ENCODE data around the gene VTCN1. TPM values are rescaled to one million over a fixed set of nuclear protein-coding genes. Genes with fewer than 3 reads are reported as not detected.
A peak's percentile ranks its signal among the peaks of the same experiment; 100 is the strongest.

VTCN1 gene
- total RNA-seq, 6 experiments from 2014 or later: 0.28 to 0.89 (median 0.39) TPM; not detected in 1

- no peaks in the 10 kb centered on the region for H3K4me1 ChIP-seq
- 59% methylated on average over 5 of the region's 6 CpGs for WGBS (ENCODE audit: insufficient coverage, low coverage, low lambda C conversion rate, missing lambda C conversion rate)
- no peak overlapping the region for H3K4me3 ChIP-seq
- H3K9me3 ChIP-seq: no peaks in the 10 kb centered on the region
- TF ChIP-seq POLR2A (IDR thresholded peaks at IDR 0.05) (no peak), CTCF (IDR thresholded peaks at IDR 0.05) (no peak)
- intact Hi-C loops (cut with DNase I): no loop called here
- H3K27me3 ChIP-seq: no peaks in the 10 kb centered on the region
- no peak overlapping the region for H3K27ac ChIP-seq
- H3K36me3 ChIP-seq: no peaks in the 10 kb centered on the region
- no peak for DNase-seq
- no peak for ATAC-seq
Observed at GRCh38 chr1:117173691-117174090, 37.0 kb downstream of the VTCN1 start.

- Histone ChIP-seq H3K36me3 (no peaks in the 10 kb centered on the region), H3K27me3 (no peaks in the 10 kb centered on the region), H3K9me3 (no peaks in the 10 kb centered on the region), H3K4me3 (no peak overlapping the region), H3K4me1 (no peaks in the 10 kb centered on the region), H3K27ac (no peak overlapping the region)
- intact Hi-C loops (cut with DNase I): no loop called here
- WGBS (ENCODE audit: insufficient coverage, low coverage, low lambda C conversion rate, missing lambda C conversion rate): 95% methylated on average over 8 of the region's 10 CpGs
- TF ChIP-seq CTCF (IDR thresholded peaks at IDR 0.05) (no peak), POLR2A (IDR thresholded peaks at IDR 0.05) (no peak)
- DNase-seq (no peak), ATAC-seq (no peak)
Observed at GRCh38 chr1:117173006-117173405, 37.7 kb downstream of the VTCN1 start.

- intact Hi-C loops (cut with DNase I): no loop called here
- H3K36me3 ChIP-seq: no peaks in the 10 kb centered on the region
- no peaks in the 10 kb centered on the region for H3K27me3 ChIP-seq
- H3K4me1 ChIP-seq: no peaks in the 10 kb centered on the region
- ATAC-seq (peak; percentile 67 to 99 (median 86)), DNase-seq (peak; percentile 73 to 89 (median 80))
- H3K4me3 ChIP-seq: no peak overlapping the region
- WGBS (ENCODE audit: insufficient coverage, low coverage, low lambda C conversion rate, missing lambda C conversion rate): 37% methylated on average over 13 of the region's 18 CpGs
- no peak overlapping the region for H3K27ac ChIP-seq
- TF ChIP-seq POLR2A (IDR thresholded peaks at IDR 0.05) (no peak), CTCF (IDR thresholded peaks at IDR 0.05) (no peak)
- no peaks in the 10 kb centered on the region for H3K9me3 ChIP-seq
Observed at GRCh38 chr1:117171900-117172511, 38.7 kb downstream of the VTCN1 start.

- Histone ChIP-seq H3K9me3 (no peaks in the 10 kb centered on the region), H3K36me3 (no peaks in the 10 kb centered on the region), H3K27me3 (no peaks in the 10 kb centered on the region), H3K4me3 (no peak overlapping the region), H3K4me1 (no peaks in the 10 kb centered on the region), H3K27ac (no peak overlapping the region)
- intact Hi-C loops (cut with DNase I): no loop called here
- TF ChIP-seq POLR2A (IDR thresholded peaks at IDR 0.05) (no peak), CTCF (IDR thresholded peaks at IDR 0.05) (no peak)
- no peak for ATAC-seq
- DNase-seq: no peak
- 64% methylated on average over 4 of the region's 4 CpGs for WGBS (ENCODE audit: insufficient coverage, low coverage, low lambda C conversion rate, missing lambda C conversion rate)
Observed at GRCh38 chr1:117169871-117170596, 40.7 kb downstream of the VTCN1 start.
